ENCODE measurements around the gene POLR2H. TPM values are rescaled to one million over a fixed set of nuclear protein-coding genes. Genes with fewer than 3 reads are reported as not detected.

POLR2H gene
- total RNA-seq, 1 experiment from 2014 or later, result 156 TPM

- H3K4me1 ChIP-seq (ENCODE audit: control insufficient read depth, insufficient read depth, low read length), result peaks cover 1% of the 10 kb centered on the region; the same call in 1 of the 2 replicates
- intact Hi-C loops (cut with micrococcal nuclease; ENCODE audit: unreplicated experiment), result no loop called here
- POLR2A ChIA-PET, result no interaction called here
- ATAC-seq (no peak), DNase-seq (ENCODE audit: low read depth, low spot score) (no peak)
- CTCF ChIA-PET, result no interaction called here
- peaks cover 77% of the 10 kb centered on the region for H3K36me3 ChIP-seq (ENCODE audit: control insufficient read depth, insufficient read depth, low read length)
- TF ChIP-seq SIN3A (IDR thresholded peaks at IDR 0.05; ENCODE audit: borderline replicate concordance, insufficient read depth, low read depth, low read length), result no peak
- no peak for TF ChIP-seq CTCF (IDR thresholded peaks at IDR 0.05)
- TF ChIP-seq TCF7L2 (IDR thresholded peaks at IDR 0.05; ENCODE audit: low read depth, low read length), result no peak
- no peak for TF ChIP-seq POLR2AphosphoS5 (IDR thresholded peaks at IDR 0.05; ENCODE audit: low read depth, low read length)
- no peak for TF ChIP-seq REST (IDR thresholded peaks at IDR 0.05; ENCODE audit: insufficient read depth in 1 of 2, low read depth in 2 of 2, low read length in 1 of 2)
- no peaks in the 10 kb centered on the region for H3K9me3 ChIP-seq (ENCODE audit: control insufficient read depth, insufficient read depth, low read depth, low read length)
- no peaks in the 10 kb centered on the region for H3K27me3 ChIP-seq (ENCODE audit: control insufficient read depth, insufficient read depth, low read length)
- in situ Hi-C loops (cut with HindIII; ENCODE audit: low pct_unique_long_range_greater_than_20kb, low sequenced_read_pairs), result no loop called here
- no peak overlapping the region for H3K4me3 ChIP-seq (ENCODE audit: low read depth in 2 of 2, low read length in 2 of 2)
- H3K27ac ChIP-seq (ENCODE audit: low read length), result no peak overlapping the region
- BruUV-seq (replicated peaks), result no TSS peak
Observed at GRCh38 chr3:184325715-184326369, 35.7 kb upstream of the POLR2H start.

- CTCF ChIA-PET, result no interaction called here
- DNase-seq (ENCODE audit: low read depth, low spot score) (no peak), ATAC-seq (no peak)
- H3K27ac ChIP-seq (ENCODE audit: low read length), result no peak overlapping the region
- no peaks in the 10 kb centered on the region for H3K9me3 ChIP-seq (ENCODE audit: control insufficient read depth, insufficient read depth, low read depth, low read length)
- intact Hi-C loops (cut with micrococcal nuclease; ENCODE audit: unreplicated experiment) (no loop called here), in situ Hi-C loops (cut with HindIII; ENCODE audit: low pct_unique_long_range_greater_than_20kb, low sequenced_read_pairs) (no loop called here)
- no peak for TF ChIP-seq TCF7L2 (IDR thresholded peaks at IDR 0.05; ENCODE audit: low read depth, low read length)
- no peak; the same call in 1 of the 2 replicates for TF ChIP-seq POLR2AphosphoS5 (IDR thresholded peaks at IDR 0.05; ENCODE audit: low read depth, low read length)
- no peak for TF ChIP-seq SIN3A (IDR thresholded peaks at IDR 0.05; ENCODE audit: borderline replicate concordance, insufficient read depth, low read depth, low read length)
- no peak for TF ChIP-seq REST (IDR thresholded peaks at IDR 0.05; ENCODE audit: insufficient read depth in 1 of 2, low read depth in 2 of 2, low read length in 1 of 2)
- no peak for TF ChIP-seq CTCF (IDR thresholded peaks at IDR 0.05)
- POLR2A ChIA-PET, result interaction anchor here (0.7 kb wide), 1 partner anchor 12 kb away, joined by 3 read pairs; no protein-coding TSS in a partner anchor
- peaks cover 13% of the 10 kb centered on the region for H3K4me1 ChIP-seq (ENCODE audit: control insufficient read depth, insufficient read depth, low read length)
- H3K36me3 ChIP-seq (ENCODE audit: control insufficient read depth, insufficient read depth, low read length), result peaks cover 72% of the 10 kb centered on the region
- no peak overlapping the region for H3K4me3 ChIP-seq (ENCODE audit: low read depth in 2 of 2, low read length in 2 of 2)
- H3K27me3 ChIP-seq (ENCODE audit: control insufficient read depth, insufficient read depth, low read length), result no peaks in the 10 kb centered on the region
- TSS peak; percentile 4 for BruUV-seq (replicated peaks)
Observed at GRCh38 chr3:184327171-184327570, 34.3 kb upstream of the POLR2H start.

Data from Panc1 (cell line).